GM18951 (cell line): ENCODE data around the gene ETV5.

Source experiments
- POLR2A ChIP-seq: IDR thresholded peaks from 4 replicates; pipeline ENCODE4 v1.6.1; 2011; ENCODE audit warnings: mild to moderate bottlenecking; ENCODE audit not compliant: insufficient read length, insufficient read depth; ENCODE audit errors: extremely low read depth
- in situ Hi-C: fragments of 300-500 bp; cut with MboI; formaldehyde crosslinking; loops from one replicate; pipeline ENCODE4 v1.12.0; 2022; ENCODE audit warnings: low sequenced_read_pairs, mixed read lengths, inconsistent platforms; ENCODE audit not compliant: unreplicated experiment

The ETV5 gene

GRCh38 chr3:185999221-185999620, 109.7 kb downstream of the ETV5 start:
- no peak for TF ChIP-seq POLR2A
- in situ Hi-C loops: no loop called here

- in situ Hi-C loops: no loop called here
- no peak for TF ChIP-seq POLR2A
Observed at GRCh38 chr3:185998136-185998535, 110.8 kb downstream of the ETV5 start.

DNA sequence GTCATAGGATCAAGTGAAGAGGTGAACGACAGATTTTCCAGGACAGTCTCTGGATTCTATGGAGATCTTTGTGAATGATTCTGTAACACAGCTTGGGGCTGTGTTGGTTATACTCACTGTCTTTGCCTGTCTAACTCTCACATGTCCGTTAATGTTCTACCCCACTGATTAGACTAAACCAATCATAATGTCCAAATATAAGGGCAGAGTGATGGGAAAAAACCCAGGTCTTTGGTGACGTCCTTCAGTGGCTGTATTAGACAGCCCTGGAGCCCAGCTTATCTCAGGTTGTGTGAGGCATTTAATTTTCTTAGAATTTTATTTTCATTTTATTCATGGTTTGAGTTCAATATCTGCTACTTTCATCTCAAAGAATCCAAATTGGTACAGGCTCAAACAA, 111.8 kb downstream of the ETV5 start:
- in situ Hi-C loops: no loop called here
- no peak for TF ChIP-seq POLR2A
